Mesendoderm (in vitro differentiated cells): ENCODE measurements around the gene ZNF85. TPM values are rescaled to one million over a fixed set of nuclear protein-coding genes. Genes with fewer than 3 reads are reported as not detected.
A peak's percentile ranks its signal among the peaks of the same experiment; 100 is the strongest.

Experiments
- DNase-seq: peaks from one replicate; pipeline ENCODE4 v3.0.0; 2013
- H2AK5ac ChIP-seq: 2 replicates; pipeline ENCODE4 v1.6.1; 2013; ENCODE audit warnings: low read length, inconsistent platforms
- H2BK120ac ChIP-seq: 2 replicates; pipeline ENCODE4 v1.6.1; 2013; ENCODE audit warnings: low read depth, mild to moderate bottlenecking, low read length, moderate library complexity, mixed read lengths
- H2BK15ac ChIP-seq: replicated peaks from 2 replicates; pipeline ENCODE4 v1.6.1; 2013; ENCODE audit warnings: low read depth, mild to moderate bottlenecking, moderate library complexity
- H2BK5ac ChIP-seq: 2 replicates; pipeline ENCODE4 v1.6.1; 2013; ENCODE audit warnings: low read length, inconsistent platforms
- H3K18ac ChIP-seq: 2 replicates; pipeline ENCODE4 v1.6.1; 2013; ENCODE audit warnings: mild to moderate bottlenecking, low read length, mixed read lengths
- H3K23ac ChIP-seq: one replicate; pipeline ENCODE4 v1.6.1; 2013; ENCODE audit warnings: low read length
- H3K27ac ChIP-seq: 2 replicates; pipeline ENCODE4 v1.5.1; 2013; ENCODE audit warnings: low read depth, mild to moderate bottlenecking, inconsistent platforms, low read length, moderate library complexity
- H3K27me3 ChIP-seq: 2 replicates; pipeline ENCODE4 v1.6.1; 2013; ENCODE audit warnings: low read length, control low read depth, mild to moderate bottlenecking, inconsistent platforms; ENCODE audit not compliant: insufficient read depth, poor library complexity
- H3K36me3 ChIP-seq: 2 replicates; pipeline ENCODE4 v1.6.1; 2013; ENCODE audit warnings: low read length, inconsistent platforms; ENCODE audit not compliant: control insufficient read depth, insufficient read depth
- H3K4ac ChIP-seq: one replicate; pipeline ENCODE4 v1.6.1; 2013; ENCODE audit warnings: low read depth, mild to moderate bottlenecking, low read length, moderate library complexity
- H3K4me1 ChIP-seq: 2 replicates; pipeline ENCODE4 v1.6.1; 2013; ENCODE audit warnings: low read depth, low read length, inconsistent platforms; ENCODE audit not compliant: control insufficient read depth
- H3K4me2 ChIP-seq: 2 replicates; pipeline ENCODE4 v1.6.1; 2013; ENCODE audit warnings: low read length
- H3K4me3 ChIP-seq: 2 replicates; pipeline ENCODE4 v1.5.1; 2013; ENCODE audit warnings: mild to moderate bottlenecking, low read length
- H3K56ac ChIP-seq: one replicate; pipeline ENCODE4 v1.6.1; 2013; ENCODE audit warnings: low read length
- H3K79me1 ChIP-seq: 2 replicates; pipeline ENCODE4 v1.6.1; 2013; ENCODE audit warnings: low read length, inconsistent platforms
- H3K79me2 ChIP-seq: 2 replicates; pipeline ENCODE4 v1.6.1; 2013; ENCODE audit warnings: mild to moderate bottlenecking, low read length; ENCODE audit not compliant: control insufficient read depth, insufficient read depth
- H3K9ac ChIP-seq: 2 replicates; pipeline ENCODE4 v1.6.1; 2013; ENCODE audit warnings: low read length, inconsistent platforms
- H4K5ac ChIP-seq: one replicate; pipeline ENCODE4 v1.6.1; 2013; ENCODE audit warnings: low read length
- H4K8ac ChIP-seq: one replicate; pipeline ENCODE4 v1.6.1; 2013; ENCODE audit warnings: low read depth, mild to moderate bottlenecking, control low read depth, low read length, moderate library complexity
- WGBS: extraction: QIAGEN DNeasy Blood & Tissue Kit; methylation state at CpG from one replicate; pipeline ENCODE4 v1.1.7; 2013; ENCODE audit warnings: low lambda C conversion rate, missing lambda C conversion rate; ENCODE audit not compliant: insufficient coverage; ENCODE audit errors: extremely low coverage; 5-methylcytosine and 5-hydroxymethylcytosine counted together
- polyA plus RNA-seq, 2 experiments: library from polyadenylated mRNA; stranded (reverse); fragments of 200-250 nt; gene quantifications; one replicate each; pipeline ENCODE4 v1.2.3, GENCODE V29; 2013

Gene ZNF85
- 23.4 TPM for polyA plus RNA-seq (2013, experiment 1 of 2)
- polyA plus RNA-seq (2013, experiment 2 of 2), result 24.3 TPM

- Histone ChIP-seq H3K79me1 (peaks cover 7% of the 10 kb centered on the region), H3K27me3 (no peaks in the 10 kb centered on the region), H2BK15ac (no peak within 1 kb of the TSS), H2BK120ac (no peak within 1 kb of the TSS), H4K8ac (no peak within 1 kb of the TSS), H3K36me3 (no peaks in the 10 kb centered on the region), H3K18ac (peak within 1 kb of the TSS; percentile 90), H3K4me3 (peak within 1 kb of the TSS; percentile 88), H3K79me2 (peaks cover 18% of the 10 kb centered on the region), H3K23ac (no peak within 1 kb of the TSS), H3K4me1 (no peaks in the 10 kb centered on the region), H4K5ac (no peak within 1 kb of the TSS), H3K9ac (peak within 1 kb of the TSS; percentile 94), H3K4me2 (peak within 1 kb of the TSS; percentile 48), H2AK5ac (no peak within 1 kb of the TSS), H2BK5ac (peak within 1 kb of the TSS; percentile 80), H3K27ac (peak within 1 kb of the TSS; percentile 94), H3K4ac (peak within 1 kb of the TSS; percentile 81), H3K56ac (peak within 1 kb of the TSS; percentile 93)
- WGBS, result no CpG with 5 or more reads among the region's 38 CpGs
- peak; percentile 98 for DNase-seq
Observed at GRCh38 chr19:20923077-20923871, at the start of gene ZNF85. Gene ZNF85, plus strand, starts transcription at chr19:20923251. Its CDS starts 150 bp downstream, at chr19:20923401.

GRCh38 chr19:20879501-20879900, 43.5 kb upstream of the ZNF85 start:
- no peak overlapping the region for H3K56ac ChIP-seq

GRCh38 chr19:20912973-20913372, 10.1 kb upstream of the ZNF85 start:
- H2AK5ac ChIP-seq, result no peak overlapping the region
- H3K4ac ChIP-seq, result no peak overlapping the region
- H3K36me3 ChIP-seq, result no peaks in the 10 kb centered on the region
- H3K27ac ChIP-seq, result no peak overlapping the region
- H3K79me2 ChIP-seq, result no peaks in the 10 kb centered on the region
- H3K4me3 ChIP-seq, result no peak overlapping the region
- no peak overlapping the region for H2BK15ac ChIP-seq
- no peak overlapping the region for H2BK120ac ChIP-seq
- no peaks in the 10 kb centered on the region for H3K4me1 ChIP-seq
- no peak for DNase-seq
- no peak overlapping the region for H3K56ac ChIP-seq
- H3K9ac ChIP-seq, result no peak overlapping the region
- H3K27me3 ChIP-seq, result no peaks in the 10 kb centered on the region
- H4K5ac ChIP-seq, result no peak overlapping the region
- H2BK5ac ChIP-seq, result no peak overlapping the region
- H3K18ac ChIP-seq, result no peak overlapping the region
- no peak overlapping the region for H4K8ac ChIP-seq
- H3K79me1 ChIP-seq, result no peaks in the 10 kb centered on the region
- no CpG with 5 or more reads among the region's 3 CpGs for WGBS
- H3K23ac ChIP-seq, result no peak overlapping the region
- H3K4me2 ChIP-seq, result no peak overlapping the region

More at GRCh38 chr19:20879501-20879900, 43.5 kb upstream of the ZNF85 start:
- H3K79me1 ChIP-seq, result no peaks in the 10 kb centered on the region
- H3K79me2 ChIP-seq, result no peaks in the 10 kb centered on the region
- no CpG with 5 or more reads among the region's 1 CpG for WGBS
- no peak overlapping the region for H3K23ac ChIP-seq
- no peak overlapping the region for H3K4ac ChIP-seq
- no peak for DNase-seq
- no peak overlapping the region for H3K4me3 ChIP-seq
- no peak overlapping the region for H4K8ac ChIP-seq
- no peak overlapping the region for H3K18ac ChIP-seq
- no peak overlapping the region for H2BK5ac ChIP-seq
- H3K27ac ChIP-seq, result no peak overlapping the region
- no peak overlapping the region for H3K9ac ChIP-seq
- H3K4me1 ChIP-seq, result no peaks in the 10 kb centered on the region
- H2BK15ac ChIP-seq, result no peak overlapping the region
- H2BK120ac ChIP-seq, result no peak overlapping the region
- no peak overlapping the region for H3K4me2 ChIP-seq
- no peaks in the 10 kb centered on the region for H3K36me3 ChIP-seq
- no peak overlapping the region for H2AK5ac ChIP-seq
- no peaks in the 10 kb centered on the region for H3K27me3 ChIP-seq
- no peak overlapping the region for H4K5ac ChIP-seq

GRCh38 chr19:20925481-20925880, 2.4 kb downstream of the ZNF85 start:
- DNase-seq, result no peak
- H2BK15ac ChIP-seq, result no peak overlapping the region
- no peak overlapping the region for H3K4me2 ChIP-seq
- no peak overlapping the region for H2AK5ac ChIP-seq
- no peaks in the 10 kb centered on the region for H3K36me3 ChIP-seq
- no peaks in the 10 kb centered on the region for H3K4me1 ChIP-seq
- no peak overlapping the region for H3K18ac ChIP-seq
- no peak overlapping the region for H3K56ac ChIP-seq
- H4K8ac ChIP-seq, result no peak overlapping the region
- H3K79me2 ChIP-seq, result peaks cover 20% of the 10 kb centered on the region
- H4K5ac ChIP-seq, result no peak overlapping the region
- no peak overlapping the region for H2BK5ac ChIP-seq
- H2BK120ac ChIP-seq, result no peak overlapping the region
- H3K27me3 ChIP-seq, result no peaks in the 10 kb centered on the region
- no peak overlapping the region for H3K23ac ChIP-seq
- H3K4me3 ChIP-seq, result no peak overlapping the region
- WGBS, result no CpG with 5 or more reads among the region's 2 CpGs
- peaks cover 9% of the 10 kb centered on the region for H3K79me1 ChIP-seq
- no peak overlapping the region for H3K9ac ChIP-seq
- no peak overlapping the region for H3K4ac ChIP-seq
- H3K27ac ChIP-seq, result no peak overlapping the region

GRCh38 chr19:20926796-20927195, 3.7 kb downstream of the ZNF85 start:
- no peak overlapping the region for H3K27ac ChIP-seq
- H3K27me3 ChIP-seq, result no peaks in the 10 kb centered on the region
- no peak overlapping the region for H3K4me2 ChIP-seq
- H3K56ac ChIP-seq, result no peak overlapping the region
- H3K36me3 ChIP-seq, result no peaks in the 10 kb centered on the region
- H4K5ac ChIP-seq, result no peak overlapping the region
- H3K4ac ChIP-seq, result no peak overlapping the region
- H3K4me1 ChIP-seq, result no peaks in the 10 kb centered on the region
- no peak overlapping the region for H3K18ac ChIP-seq
- no peak overlapping the region for H4K8ac ChIP-seq
- H3K23ac ChIP-seq, result no peak overlapping the region
- H2BK15ac ChIP-seq, result no peak overlapping the region
- peaks cover 23% of the 10 kb centered on the region for H3K79me2 ChIP-seq
- peak; percentile 23 for DNase-seq
- no CpG with 5 or more reads among the region's 1 CpG for WGBS
- H2BK5ac ChIP-seq, result no peak overlapping the region
- no peak overlapping the region for H3K9ac ChIP-seq
- H3K79me1 ChIP-seq, result peaks cover 9% of the 10 kb centered on the region
- H2AK5ac ChIP-seq, result no peak overlapping the region
- no peak overlapping the region for H2BK120ac ChIP-seq
- H3K4me3 ChIP-seq, result no peak overlapping the region
